Fibroblast of skin of scalp (primary cell): ENCODE measurements around the gene DENND5A.
A peak's percentile ranks its signal among the peaks of the same experiment; 100 is the strongest.
"Not testable (repeated sequence)": the region's sequence is repeated elsewhere in the genome, so short reads cannot be mapped to it uniquely, and the experiment has no call there.

Source experiments
- DNase-seq: peaks from one replicate; pipeline ENCODE4 v3.0.0-alpha.2; 2013

The DENND5A gene

GRCh38 chr11:9137293-9138132 is 127.6 kb downstream of the DENND5A start:
- peak; percentile 60 for DNase-seq

- DNase-seq = no peak
Measured at GRCh38 chr11:9136741-9137140, 128.4 kb downstream of the DENND5A start.

- DNase-seq = no peak
Measured at GRCh38 chr11:9133956-9134355, 131.2 kb downstream of the DENND5A start.

- DNase-seq = no peak
Measured at GRCh38 chr11:9132203-9132878, 132.8 kb downstream of the DENND5A start.

GRCh38 chr11:9130297-9130696 is 134.9 kb downstream of the DENND5A start:
- no peak for DNase-seq

- DNase-seq = no peak
Measured at GRCh38 chr11:9126636-9127035, 138.5 kb downstream of the DENND5A start.

GRCh38 chr11:9125185-9125886 is 139.8 kb downstream of the DENND5A start:
- DNase-seq = no peak

GRCh38 chr11:9123595-9124304 is 141.4 kb downstream of the DENND5A start:
- no peak for DNase-seq

GRCh38 chr11:9121469-9121796 is 143.7 kb downstream of the DENND5A start:
- no peak for DNase-seq

- DNase-seq = no peak
Measured at GRCh38 chr11:9120664-9121468, 144.3 kb downstream of the DENND5A start.

GRCh38 chr11:9118277-9118676 is 146.9 kb downstream of the DENND5A start:
- DNase-seq = peak; percentile 8

- no peak for DNase-seq
Measured at GRCh38 chr11:9112075-9112474, 153.1 kb downstream of the DENND5A start.

- no peak for DNase-seq
Measured at GRCh38 chr11:9109858-9110731, 155.1 kb downstream of the DENND5A start.

- no peak for DNase-seq
Measured at GRCh38 chr11:9104580-9104979, 160.6 kb downstream of the DENND5A start.

- DNase-seq = no peak
Measured at GRCh38 chr11:9103542-9104276, 161.4 kb downstream of the DENND5A start.

- DNase-seq = no peak
Measured at GRCh38 chr11:9099617-9100016, 165.5 kb downstream of the DENND5A start.

GRCh38 chr11:9098455-9098854 is 166.7 kb downstream of the DENND5A start:
- not testable (repeated sequence) for DNase-seq

GRCh38 chr11:9097186-9097943 is 167.8 kb downstream of the DENND5A start:
- not testable (repeated sequence) for DNase-seq

- no peak for DNase-seq
Measured at GRCh38 chr11:9096427-9096826, 168.7 kb downstream of the DENND5A start.
